GM10248 (cell line): ENCODE data around the gene KCNA3.

Experiments used
- CTCF ChIA-PET: fragments of 300-600 bp; sonication (Branson Sonifier 250); formaldehyde crosslinking; extraction: SDS; loops from one replicate; lab custom pipeline; 2021; ENCODE audit warnings: antibody characterized with exemption; lab: Yijun Ruan, JAX
- POLR2A ChIA-PET: fragments of 350-650 bp; sonication (Branson Sonifier 250); formaldehyde crosslinking; extraction: SDS; loops from one replicate; lab custom pipeline; 2020; ENCODE audit warnings: antibody characterized with exemption; lab: Yijun Ruan, JAX
- DNase-seq: peaks from one replicate; pipeline ENCODE4 v3.0.0; 2012; ENCODE audit errors: extremely low spot score
- TF ChIP-seq, protein P1 (sequence below): IDR thresholded peaks from 2 replicates; pipeline ENCODE4 v1.5.1; 2012; ENCODE audit warnings: mild to moderate bottlenecking, low read depth; ENCODE audit errors: extremely low read depth, missing control alignments, control extremely low read depth

Gene KCNA3

DNA sequence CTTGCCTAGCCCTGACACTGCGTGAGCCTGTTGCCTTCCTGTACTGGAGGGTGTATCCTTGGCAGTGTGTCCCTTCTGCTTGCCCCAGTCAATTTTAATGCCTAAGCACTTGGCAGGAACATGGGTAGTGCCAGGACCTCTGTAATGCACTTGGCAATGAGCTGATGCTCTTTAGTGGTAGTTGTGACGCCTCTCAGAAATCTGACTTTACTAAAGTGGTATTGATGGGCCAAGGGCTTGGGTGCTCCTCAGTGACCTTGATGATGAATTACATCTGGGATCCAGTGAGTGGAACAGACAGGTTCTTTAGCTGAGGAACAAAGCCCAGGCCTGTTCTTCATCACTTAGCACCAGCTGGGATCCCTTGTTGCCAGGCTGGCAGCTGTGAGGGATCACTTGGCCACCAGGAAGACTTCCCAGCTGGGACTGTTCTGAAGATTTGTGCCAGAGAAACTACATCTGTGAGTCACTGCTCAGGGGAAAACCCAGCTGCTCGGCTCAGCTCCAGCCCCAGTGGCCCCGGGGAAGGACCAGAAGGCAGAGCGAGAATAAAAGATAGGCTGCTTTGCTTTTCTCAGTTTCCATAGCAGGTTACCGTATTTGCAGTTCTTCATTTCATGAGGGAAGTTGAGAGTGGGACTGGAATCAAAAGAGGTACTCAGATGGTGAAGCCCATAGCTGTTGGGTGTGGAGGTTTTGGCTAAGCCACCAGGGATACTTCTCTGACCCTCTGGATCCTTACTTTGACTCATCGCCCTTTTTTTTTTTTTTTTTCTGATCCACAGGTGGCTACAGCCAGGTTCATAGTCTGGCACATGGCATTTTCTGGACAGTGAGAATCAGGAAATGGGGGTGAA is 40.1 kb downstream of the KCNA3 start:
- DNase-seq = peak; percentile 80
- CTCF ChIA-PET = interaction anchor here (0.8 to 6.1 kb wide), 16 partner anchors 8 to 239 kb away, joined by 3 to 51 read pairs (median 4); no protein-coding TSS in a partner anchor
- TF ChIP-seq, protein P1, sequence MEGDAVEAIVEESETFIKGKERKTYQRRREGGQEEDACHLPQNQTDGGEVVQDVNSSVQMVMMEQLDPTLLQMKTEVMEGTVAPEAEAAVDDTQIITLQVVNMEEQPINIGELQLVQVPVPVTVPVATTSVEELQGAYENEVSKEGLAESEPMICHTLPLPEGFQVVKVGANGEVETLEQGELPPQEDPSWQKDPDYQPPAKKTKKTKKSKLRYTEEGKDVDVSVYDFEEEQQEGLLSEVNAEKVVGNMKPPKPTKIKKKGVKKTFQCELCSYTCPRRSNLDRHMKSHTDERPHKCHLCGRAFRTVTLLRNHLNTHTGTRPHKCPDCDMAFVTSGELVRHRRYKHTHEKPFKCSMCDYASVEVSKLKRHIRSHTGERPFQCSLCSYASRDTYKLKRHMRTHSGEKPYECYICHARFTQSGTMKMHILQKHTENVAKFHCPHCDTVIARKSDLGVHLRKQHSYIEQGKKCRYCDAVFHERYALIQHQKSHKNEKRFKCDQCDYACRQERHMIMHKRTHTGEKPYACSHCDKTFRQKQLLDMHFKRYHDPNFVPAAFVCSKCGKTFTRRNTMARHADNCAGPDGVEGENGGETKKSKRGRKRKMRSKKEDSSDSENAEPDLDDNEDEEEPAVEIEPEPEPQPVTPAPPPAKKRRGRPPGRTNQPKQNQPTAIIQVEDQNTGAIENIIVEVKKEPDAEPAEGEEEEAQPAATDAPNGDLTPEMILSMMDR = no peak
- POLR2A ChIA-PET = no interaction called here

DNA sequence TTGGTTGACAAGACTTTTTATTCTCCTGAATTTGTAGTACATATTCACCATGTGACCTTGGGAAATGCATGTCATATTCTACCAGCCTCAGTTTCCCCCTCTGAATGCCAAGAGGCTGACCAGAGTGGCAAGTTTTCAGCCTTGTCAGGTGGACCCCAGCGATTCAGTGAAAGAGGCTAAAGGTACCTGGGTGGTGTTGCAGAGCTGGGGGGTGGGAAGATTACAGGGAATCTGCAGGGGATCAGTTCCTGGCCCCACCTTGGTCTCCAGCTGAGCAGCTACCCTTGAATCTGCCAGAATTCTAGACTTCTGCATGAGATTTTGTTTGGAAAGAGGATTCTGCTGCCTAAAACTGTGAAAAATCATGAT is 40.7 kb downstream of the KCNA3 start:
- TF ChIP-seq, protein P1 = no peak
- CTCF ChIA-PET = interaction anchor here (0.8 to 6.1 kb wide), 14 partner anchors 8 to 240 kb away, joined by 3 to 51 read pairs (median 4); no protein-coding TSS in a partner anchor
- no peak for DNase-seq
- POLR2A ChIA-PET = no interaction called here

DNA sequence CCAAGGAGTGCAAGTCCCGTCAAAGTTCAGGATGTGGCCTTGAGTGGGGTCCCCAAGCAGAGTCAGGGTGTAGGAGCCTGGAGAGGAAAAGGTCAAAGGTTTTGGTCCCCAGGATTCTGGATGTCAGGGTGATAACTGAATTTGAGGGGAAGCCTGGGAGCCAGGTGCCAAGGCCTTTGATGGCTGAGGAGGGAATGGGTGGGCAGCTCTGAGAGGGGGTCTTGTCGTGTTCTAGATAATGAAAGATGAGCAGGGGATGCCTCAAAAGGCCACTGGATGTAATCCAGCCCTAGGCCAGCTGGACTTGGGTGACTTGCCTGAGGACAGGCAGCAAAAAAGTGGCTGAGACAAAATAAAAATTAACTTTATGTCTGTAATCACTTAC is 41.1 kb downstream of the KCNA3 start:
- TF ChIP-seq, protein P1 = no peak
- ChIA-PET CTCF (interaction anchor here (0.9 to 6.1 kb wide), 7 partner anchors 9 to 138 kb away, joined by 3 to 51 read pairs (median 4); no protein-coding TSS in a partner anchor), POLR2A (no interaction called here)
- no peak for DNase-seq

DNA sequence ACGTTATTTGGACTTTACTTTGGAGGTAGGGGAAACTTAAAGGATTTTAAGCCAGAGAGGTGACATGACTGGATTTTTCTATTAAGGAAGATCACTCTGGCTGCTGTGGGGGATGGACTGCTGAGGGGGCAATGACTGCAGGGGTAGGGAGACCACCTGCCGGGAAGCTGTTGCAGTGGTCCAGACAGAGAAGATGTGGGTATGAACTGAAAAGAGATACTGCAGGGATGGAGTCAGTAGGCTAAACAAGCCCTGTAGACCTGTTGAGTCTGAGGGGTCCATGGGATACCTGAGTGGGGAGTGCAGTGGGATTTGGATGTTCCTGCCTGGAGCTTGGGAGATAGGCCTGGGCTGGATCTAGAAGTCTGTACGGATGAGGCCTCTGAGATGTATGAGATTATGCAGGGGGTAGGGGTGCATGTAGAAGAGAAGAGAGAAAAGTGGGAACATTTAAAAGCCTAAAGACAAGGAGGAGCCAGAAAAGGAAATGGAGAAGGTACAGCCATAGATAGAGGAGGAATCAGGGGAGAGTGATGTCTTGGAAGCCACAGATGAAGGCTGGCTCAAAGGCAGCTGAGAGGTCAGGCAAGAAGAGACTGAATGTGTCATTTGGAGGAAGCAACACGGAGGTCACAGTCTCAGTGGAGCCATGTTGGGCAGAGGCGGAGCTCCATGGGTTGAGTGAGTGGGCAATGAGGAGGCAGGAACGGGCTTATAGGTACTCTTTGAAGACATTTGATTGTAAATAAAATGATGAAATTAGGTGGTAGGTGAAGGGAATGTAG is 42.7 kb downstream of the KCNA3 start:
- TF ChIP-seq, protein P1 = no peak
- no peak for DNase-seq
- POLR2A ChIA-PET = no interaction called here
- CTCF ChIA-PET = interaction anchor here (0.8 to 5.6 kb wide), 13 partner anchors 9 to 197 kb away, joined by 3 to 71 read pairs (median 5); no protein-coding TSS in a partner anchor

DNA sequence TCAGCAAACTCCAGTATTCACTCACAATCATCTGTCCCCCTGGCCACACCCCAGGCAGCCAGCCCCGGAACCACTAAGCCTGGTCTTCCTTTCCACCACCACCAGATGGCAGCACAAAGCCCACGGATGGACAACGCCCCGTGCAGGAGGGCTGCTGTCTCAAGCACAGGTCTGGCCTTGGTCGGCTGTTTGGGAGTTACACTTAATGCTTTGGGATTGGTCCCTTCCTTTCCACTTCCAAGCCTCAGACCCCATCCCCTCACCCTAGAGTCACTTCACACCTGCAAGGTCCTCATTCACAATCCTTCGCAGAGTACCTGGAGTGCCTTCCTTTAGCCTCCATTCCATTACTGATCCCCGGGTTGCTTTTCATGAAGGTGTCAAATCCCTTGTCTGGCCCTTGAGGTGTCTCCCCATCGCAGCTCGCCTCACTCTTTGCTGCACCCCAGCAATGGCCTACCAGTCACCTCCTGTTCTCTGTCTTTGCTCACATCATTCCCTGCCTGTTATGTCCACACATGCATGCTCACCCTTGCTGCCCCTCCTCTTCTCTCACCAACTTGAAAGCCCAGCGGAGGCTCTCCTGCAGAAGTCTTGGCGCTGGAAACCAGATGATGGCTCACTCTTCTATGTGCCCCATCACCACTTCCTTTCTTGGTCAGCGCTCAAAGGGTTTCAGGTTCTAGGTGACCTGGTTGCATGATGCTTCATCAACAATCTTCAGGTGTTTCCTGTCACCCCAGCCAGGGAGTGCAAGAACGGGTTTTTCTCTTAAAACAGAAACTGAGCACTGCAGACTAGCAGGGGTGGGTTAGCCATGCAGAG is 43.7 kb downstream of the KCNA3 start:
- ChIA-PET POLR2A (no interaction called here), CTCF (interaction anchor here (0.8 to 5.6 kb wide), 12 partner anchors 8 to 198 kb away, joined by 3 to 71 read pairs (median 6); no protein-coding TSS in a partner anchor)
- peak; percentile 67 for DNase-seq
- TF ChIP-seq, protein P1 = peak; percentile 75
